GM18870 (cell line): Measurements from ENCODE around the gene KCNQ1.

Experiments used
- ATAC-seq: cut with Tn5 transposase; IDR thresholded peaks from one replicate; pipeline ENCODE4 v1.9.1; 2021; ENCODE audit warnings: moderate library complexity; ENCODE audit not compliant: unreplicated experiment

KCNQ1 gene

DNA sequence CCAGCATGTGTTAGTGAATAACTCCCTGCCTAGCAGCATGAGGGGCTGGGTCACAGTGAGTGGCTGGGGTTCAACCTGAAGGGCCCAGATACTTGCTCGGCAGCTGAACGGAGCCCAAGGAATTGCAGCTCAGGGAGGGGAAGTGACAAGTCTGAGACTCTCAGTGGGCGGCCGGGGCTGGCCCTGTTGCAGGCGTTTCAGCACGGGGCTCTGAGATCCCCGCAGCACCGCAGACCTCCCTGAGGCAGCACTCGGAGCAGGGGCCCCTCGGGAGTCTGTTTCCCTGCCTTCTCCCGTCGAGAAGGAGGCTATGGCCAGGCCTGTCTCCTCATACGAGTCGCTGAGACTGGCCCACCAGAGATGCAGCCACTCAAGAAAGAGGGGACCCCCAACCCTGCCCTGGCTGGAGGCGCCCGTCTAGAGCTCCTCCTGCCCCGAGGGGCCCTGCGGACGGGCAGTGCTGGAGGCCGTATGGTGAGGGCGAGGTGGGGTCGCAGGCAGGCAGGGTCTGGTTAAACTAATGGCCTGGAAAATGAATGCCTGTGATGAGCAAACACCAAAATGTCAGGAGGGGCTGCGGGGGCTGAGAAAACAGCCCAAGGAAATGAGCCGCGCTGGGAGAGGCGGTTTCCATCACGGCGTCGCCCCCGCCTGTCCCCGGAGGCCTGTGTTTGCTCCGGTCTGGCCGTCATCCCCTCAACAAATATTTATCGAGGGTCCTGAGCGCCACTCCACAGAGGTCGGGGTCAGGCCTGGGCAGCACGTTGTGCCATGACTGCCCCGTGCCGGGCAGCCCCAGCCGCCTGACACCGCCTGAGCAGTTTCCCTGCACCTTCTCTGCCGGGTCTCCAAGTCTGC, 35.0 kb upstream of the KCNQ1 start:
- ATAC-seq, result no peak

DNA sequence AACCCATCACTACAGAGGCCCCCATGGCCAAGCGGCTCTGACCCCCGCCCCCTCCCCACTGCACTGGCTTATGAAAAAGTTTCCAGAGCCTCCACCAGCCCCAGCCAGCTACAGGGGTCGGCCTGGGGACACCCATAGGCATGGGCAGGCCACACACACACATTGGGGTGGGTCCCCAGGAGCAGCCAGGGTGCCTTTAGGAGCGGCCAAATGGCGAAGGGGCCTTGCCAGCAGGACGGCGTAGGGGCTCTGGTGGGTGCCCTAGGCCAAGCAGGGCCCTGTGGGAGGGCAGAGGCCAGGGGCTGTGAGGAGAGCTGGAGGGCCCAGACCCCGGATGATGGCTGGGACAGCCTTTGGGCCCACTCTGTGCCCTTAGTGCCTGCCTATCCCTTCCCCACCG, 34.2 kb upstream of the KCNQ1 start:
- ATAC-seq, result no peak

DNA sequence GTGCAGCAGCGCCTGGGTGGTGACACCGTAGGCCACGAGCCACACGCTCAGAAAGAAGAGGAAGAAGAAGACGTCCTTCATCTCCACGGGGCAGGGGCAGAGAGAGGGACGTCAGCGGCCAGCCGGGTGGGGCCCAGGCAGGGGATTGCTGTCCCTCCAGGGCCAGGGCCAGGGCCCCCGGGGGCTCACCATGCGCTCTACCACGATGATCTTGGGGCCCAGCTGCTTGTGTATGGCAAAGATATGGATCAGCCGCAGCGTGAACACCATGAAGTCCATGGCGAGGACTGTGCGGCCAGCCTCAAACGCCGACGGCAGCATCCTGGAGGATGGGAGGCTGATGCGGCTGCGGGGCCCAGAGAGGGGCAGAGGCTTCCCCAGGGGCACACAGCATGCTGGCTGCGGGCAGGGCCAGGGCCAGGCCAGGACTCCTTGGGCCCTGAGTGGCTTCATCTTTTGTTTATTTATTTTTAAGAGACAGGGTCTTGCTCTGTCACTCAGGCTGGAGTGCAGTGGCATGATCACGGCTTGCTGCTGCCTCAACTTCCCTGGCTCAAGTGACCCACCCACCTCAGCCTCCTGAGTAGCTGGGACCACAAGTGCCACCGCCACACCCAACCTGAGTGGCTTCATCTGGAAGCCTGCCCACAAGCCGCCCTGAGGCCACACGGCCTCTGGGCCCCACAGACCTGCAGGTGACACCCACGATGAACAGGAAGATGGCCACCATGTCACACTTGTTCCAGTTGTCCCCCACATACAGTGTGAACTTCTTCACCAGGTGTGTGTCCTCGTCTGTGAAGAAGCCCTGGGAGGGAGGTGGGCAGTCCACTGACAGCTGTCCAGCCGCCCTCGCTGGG, 33.1 kb upstream of the KCNQ1 start:
- no peak for ATAC-seq

- ATAC-seq, result no peak
These were observed 32.5 kb upstream of the KCNQ1 start for GRCh38 chr11:2412323-2412722.

DNA sequence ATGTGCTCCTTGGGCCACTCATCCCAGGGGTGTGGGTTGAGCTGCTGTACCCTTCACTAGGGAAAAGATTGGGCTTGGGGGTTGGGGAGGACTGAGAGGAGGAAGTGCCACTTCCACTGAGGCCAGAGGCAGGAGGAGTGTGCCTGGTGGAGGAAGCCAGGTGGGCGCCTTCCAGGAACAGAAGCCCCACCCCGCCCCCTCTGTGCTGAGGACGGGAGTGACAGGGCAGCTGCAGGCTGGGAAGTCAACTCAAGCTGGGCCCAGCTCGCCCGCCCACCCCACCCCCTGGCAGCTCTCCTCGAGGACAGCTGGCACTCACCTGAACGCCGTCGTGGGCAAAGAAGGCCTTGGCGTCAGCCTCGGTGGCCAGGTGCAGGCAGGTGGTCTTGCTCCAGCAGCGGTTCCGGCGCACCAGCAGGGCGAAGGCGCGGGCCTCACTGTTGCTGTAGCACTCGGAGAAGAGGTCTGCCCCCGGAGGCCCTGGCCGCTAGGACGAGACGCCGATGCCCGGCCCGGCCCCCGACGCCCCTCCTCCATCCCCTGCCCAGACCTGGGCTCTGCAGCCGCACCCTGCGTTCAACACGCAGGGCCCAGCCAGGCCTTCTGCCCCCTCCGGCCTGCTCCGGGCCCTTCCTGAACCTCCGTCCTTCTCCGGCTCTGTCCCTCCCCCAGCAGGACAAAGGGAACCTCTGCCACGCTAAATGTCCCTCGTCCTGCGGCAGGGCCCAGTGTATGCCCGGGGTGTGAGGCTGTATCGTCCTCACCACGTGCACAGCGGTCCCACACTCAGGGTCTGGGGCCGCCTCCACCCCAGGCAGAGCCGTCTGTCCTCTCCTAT, 30.8 kb upstream of the KCNQ1 start:
- ATAC-seq, result no peak

DNA sequence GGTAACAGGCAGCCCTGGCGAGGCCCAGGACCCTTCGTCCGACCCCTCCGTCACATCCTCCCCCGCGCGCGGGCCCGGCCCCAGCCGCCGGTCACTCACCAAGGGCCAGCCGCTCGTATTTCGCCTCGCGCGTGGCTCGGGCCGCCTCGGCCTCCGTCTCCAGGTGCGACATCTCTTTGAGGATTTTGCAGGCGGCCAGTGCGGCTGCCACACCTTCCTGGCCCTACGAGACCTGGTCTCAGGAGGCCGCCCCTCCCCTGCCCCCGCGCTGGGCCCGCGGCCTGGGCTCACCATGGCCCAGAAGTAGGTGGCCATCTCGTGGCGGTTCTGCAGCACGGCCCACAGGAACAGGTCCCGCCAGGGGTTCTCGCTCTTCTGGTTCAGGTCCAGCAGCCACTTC, 30.2 kb upstream of the KCNQ1 start:
- no peak for ATAC-seq

- no peak for ATAC-seq
These were observed 29.6 kb upstream of the KCNQ1 start for GRCh38 chr11:2415171-2415570.

DNA sequence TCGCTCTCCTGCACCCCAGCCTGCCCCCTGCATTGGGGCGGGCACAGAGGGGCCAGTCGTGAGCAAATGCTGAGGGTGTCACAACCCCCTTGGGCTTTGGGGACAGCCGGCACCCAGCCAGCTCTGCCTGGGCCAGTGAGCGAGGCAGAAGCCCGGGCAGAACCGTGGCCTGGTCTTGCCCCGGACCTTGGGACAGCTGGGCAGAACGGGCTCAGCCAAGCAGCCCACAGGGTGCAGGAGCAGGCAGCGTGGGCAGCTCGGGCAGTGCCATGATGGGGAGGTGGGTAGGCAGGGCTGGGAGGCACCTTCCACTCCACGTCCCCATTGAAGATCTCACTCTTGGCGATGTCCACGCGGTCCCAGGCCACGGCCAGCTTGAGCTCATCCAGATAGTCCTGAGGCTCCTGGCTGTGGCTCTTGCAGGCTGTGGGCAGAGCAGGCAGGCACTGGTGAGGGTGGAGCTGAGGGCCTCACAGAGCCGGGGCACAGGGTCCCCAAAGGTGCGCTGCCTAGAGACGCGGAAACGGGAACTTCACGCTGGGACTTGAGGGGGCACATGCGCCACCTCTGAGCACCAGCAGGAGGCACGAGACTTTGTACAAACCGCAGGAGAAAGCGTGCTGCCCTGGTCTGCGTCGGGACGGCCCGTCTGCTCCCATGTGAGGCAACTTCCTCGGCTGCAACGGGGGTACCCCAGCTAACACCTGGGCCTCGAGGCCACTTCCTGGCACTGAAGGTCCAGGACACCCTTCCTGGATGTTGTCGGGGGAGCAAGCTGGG, 29.0 kb upstream of the KCNQ1 start:
- no peak for ATAC-seq

GRCh38 chr11:2416765-2417164, 28.0 kb upstream of the KCNQ1 start:
- ATAC-seq, result no peak

GRCh38 chr11:2417856-2418692, 26.7 kb upstream of the KCNQ1 start:
- ATAC-seq, result no peak

GRCh38 chr11:2418693-2419360, 26.0 kb upstream of the KCNQ1 start:
- ATAC-seq, result no peak

- no peak for ATAC-seq
These were observed 24.9 kb upstream of the KCNQ1 start for GRCh38 chr11:2419638-2420501.

- ATAC-seq, result no peak
These were observed 24.1 kb upstream of the KCNQ1 start for GRCh38 chr11:2420502-2421225.

DNA sequence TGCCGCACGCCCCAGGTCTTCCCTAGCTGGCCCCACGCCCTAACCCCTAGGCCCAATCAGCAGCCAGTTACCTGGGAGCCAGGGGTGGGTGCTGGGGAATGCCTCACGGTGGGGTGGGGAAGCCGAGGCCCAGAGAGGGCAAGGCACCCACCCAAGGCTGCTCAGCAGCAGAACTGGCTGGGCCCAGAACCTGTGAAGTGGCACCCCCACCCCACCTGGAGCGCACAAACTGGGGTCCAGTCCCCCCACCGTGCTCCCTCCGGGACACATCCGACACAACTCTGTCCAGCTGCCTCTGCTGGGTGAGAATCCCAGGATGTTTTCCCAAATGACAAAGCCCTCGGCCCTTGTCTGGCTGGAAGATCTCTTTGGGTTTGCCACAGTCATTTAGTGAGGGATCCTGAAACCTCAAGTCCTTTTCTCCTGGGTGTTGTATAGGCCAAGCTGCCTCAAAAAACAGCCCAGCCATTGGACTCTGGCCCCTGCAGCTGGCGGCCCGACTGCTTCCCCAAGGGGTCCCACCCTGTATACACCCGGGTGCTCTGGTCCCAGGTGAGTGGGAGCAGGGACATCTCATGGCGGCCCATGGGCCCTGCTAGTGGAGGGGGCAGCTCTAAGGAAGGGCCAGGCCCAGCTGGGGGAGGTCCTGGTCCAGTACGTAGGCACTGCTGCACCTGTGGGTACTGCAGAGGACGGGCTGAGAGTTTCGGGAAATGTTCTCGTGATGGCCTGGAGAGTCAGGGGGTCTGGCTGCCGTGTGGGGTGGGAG, 23.4 kb upstream of the KCNQ1 start:
- no peak for ATAC-seq

- no peak for ATAC-seq
These were observed 22.8 kb upstream of the KCNQ1 start for GRCh38 chr11:2421996-2422395.

- ATAC-seq, result no peak
These were observed 22.2 kb upstream of the KCNQ1 start for GRCh38 chr11:2422461-2423156.
